Activated naive CD8-positive, alpha-beta T cell treated with anti-CD3 and anti-CD28 coated beads, Interleukin-2, amount 10 ng/mL, durations not matched to agents 7 days and 5 days (primary cell): ENCODE data around the gene EMID1. TPM values are rescaled to one million over a fixed set of nuclear protein-coding genes. Genes with fewer than 3 reads are reported as not detected.
A peak's percentile ranks its signal among the peaks of the same experiment; 100 is the strongest.

ENCODE experiments used
- ATAC-seq: fragments of 150-1000 bp; cut with Tn5 transposase; one replicate; pipeline ENCODE4 v1.10.0; 2021; ENCODE audit warnings: low read depth, moderate library complexity
- POLR2A ChIA-PET: fragments of 350-600 bp; sonication (Branson Sonifier 250); formaldehyde crosslinking; loops from one replicate; lab custom pipeline; 2021; ENCODE audit warnings: antibody characterized with exemption; lab: Charles Lee
- DNase-seq: peaks from one replicate; pipeline ENCODE4 v3.0.0; 2021
- H3K27ac Mint-ChIP-seq: one replicate; pipeline ENCODE4 v1.8.0; 2022; ENCODE audit warnings: mild to moderate bottlenecking, mixed read lengths
- H3K27me3 Mint-ChIP-seq: one replicate; pipeline ENCODE4 v1.8.0; 2022; ENCODE audit warnings: mild to moderate bottlenecking, moderate library complexity, mixed read lengths
- H3K36me3 Mint-ChIP-seq: one replicate; pipeline ENCODE4 v1.8.0; 2021; ENCODE audit warnings: mild to moderate bottlenecking, mixed read lengths
- H3K4me1 Mint-ChIP-seq: one replicate; pipeline ENCODE4 v1.8.0; 2021; ENCODE audit warnings: mixed read lengths
- H3K4me3 Mint-ChIP-seq: one replicate; pipeline ENCODE4 v1.8.0; 2022; ENCODE audit warnings: mild to moderate bottlenecking, moderate library complexity, mixed read lengths
- H3K9me3 Mint-ChIP-seq: one replicate; pipeline ENCODE4 v1.8.0; 2021; ENCODE audit warnings: mixed read lengths
- total RNA-seq, 2 experiments: library from RNA; stranded (reverse); gene quantifications; one replicate each; pipeline ENCODE4 v1.2.3, GENCODE V29; 2021

The EMID1 gene
- total RNA-seq, 2 experiments from 2014 or later: not detected

- Mint-ChIP-seq H3K36me3 (no peaks in the 10 kb centered on the region), H3K27ac (no peak overlapping the region), H3K27me3 (peaks cover 54% of the 10 kb centered on the region), H3K4me3 (no peak overlapping the region), H3K4me1 (peaks cover 23% of the 10 kb centered on the region), H3K9me3 (no peaks in the 10 kb centered on the region)
- POLR2A ChIA-PET: no interaction called here
- ATAC-seq (no peak), DNase-seq (no peak)
These were observed 5.8 kb upstream of the EMID1 start for GRCh38 chr22:29199702-29200400.

GRCh38 chr22:29200901-29201300, 4.8 kb upstream of the EMID1 start:
- Mint-ChIP-seq H3K27me3 (peaks cover 59% of the 10 kb centered on the region), H3K9me3 (no peaks in the 10 kb centered on the region), H3K27ac (no peak overlapping the region), H3K4me3 (no peak overlapping the region), H3K36me3 (no peaks in the 10 kb centered on the region), H3K4me1 (peaks cover 23% of the 10 kb centered on the region)
- no peak for DNase-seq
- ATAC-seq: no peak
- POLR2A ChIA-PET: no interaction called here

GRCh38 chr22:29201782-29202181, 3.9 kb upstream of the EMID1 start:
- DNase-seq (no peak), ATAC-seq (no peak)
- H3K36me3 Mint-ChIP-seq: no peaks in the 10 kb centered on the region
- H3K4me3 Mint-ChIP-seq: no peak overlapping the region
- H3K9me3 Mint-ChIP-seq: no peaks in the 10 kb centered on the region
- no peak overlapping the region for H3K27ac Mint-ChIP-seq
- H3K4me1 Mint-ChIP-seq: peaks cover 23% of the 10 kb centered on the region
- peaks cover 63% of the 10 kb centered on the region for H3K27me3 Mint-ChIP-seq
- POLR2A ChIA-PET: no interaction called here

GRCh38 chr22:29202212-29203192, 3.2 kb upstream of the EMID1 start:
- DNase-seq: peak; percentile 74
- H3K27ac Mint-ChIP-seq: peak overlapping the region; percentile 84
- H3K36me3 Mint-ChIP-seq: no peaks in the 10 kb centered on the region
- POLR2A ChIA-PET: interaction anchor here (0.7 to 1.1 kb wide), 2 partner anchors 22 to 87 kb away, joined by 4 read pairs; no protein-coding TSS in a partner anchor
- H3K9me3 Mint-ChIP-seq: no peaks in the 10 kb centered on the region
- H3K4me3 Mint-ChIP-seq: peak overlapping the region; percentile 68
- peaks cover 64% of the 10 kb centered on the region for H3K27me3 Mint-ChIP-seq
- peaks cover 23% of the 10 kb centered on the region for H3K4me1 Mint-ChIP-seq
- peak; percentile 87 for ATAC-seq

GRCh38 chr22:29203488-29204454, 1.9 kb upstream of the EMID1 start:
- Mint-ChIP-seq H3K36me3 (no peaks in the 10 kb centered on the region), H3K27ac (peak overlapping the region; percentile 72), H3K4me1 (peaks cover 23% of the 10 kb centered on the region), H3K4me3 (peak overlapping the region; percentile 49), H3K27me3 (peaks cover 60% of the 10 kb centered on the region), H3K9me3 (no peaks in the 10 kb centered on the region)
- DNase-seq (no peak), ATAC-seq (no peak)
- POLR2A ChIA-PET: interaction anchor here (0.7 to 1.1 kb wide), 2 partner anchors 21 to 89 kb away, joined by 4 read pairs; no protein-coding TSS in a partner anchor

GRCh38 chr22:29204455-29205183, 1.1 kb upstream of the EMID1 start:
- Mint-ChIP-seq H3K27me3 (peaks cover 57% of the 10 kb centered on the region), H3K27ac (no peak overlapping the region), H3K36me3 (no peaks in the 10 kb centered on the region), H3K9me3 (no peaks in the 10 kb centered on the region), H3K4me3 (no peak overlapping the region), H3K4me1 (peaks cover 23% of the 10 kb centered on the region)
- ATAC-seq (no peak), DNase-seq (no peak)
- POLR2A ChIA-PET: no interaction called here

- POLR2A ChIA-PET: no interaction called here
- H3K4me1 Mint-ChIP-seq: peaks cover 23% of the 10 kb centered on the region
- no peak overlapping the region for H3K27ac Mint-ChIP-seq
- H3K36me3 Mint-ChIP-seq: no peaks in the 10 kb centered on the region
- peaks cover 51% of the 10 kb centered on the region for H3K27me3 Mint-ChIP-seq
- DNase-seq (no peak), ATAC-seq (no peak)
- peak overlapping the region; percentile 22 for H3K4me3 Mint-ChIP-seq
- H3K9me3 Mint-ChIP-seq: no peaks in the 10 kb centered on the region
These were observed 473 bp upstream of the EMID1 start for GRCh38 chr22:29205252-29205593.

- DNase-seq (no peak), ATAC-seq (no peak)
- POLR2A ChIA-PET: no interaction called here
- peaks cover 20% of the 10 kb centered on the region for H3K4me1 Mint-ChIP-seq
- H3K9me3 Mint-ChIP-seq: no peaks in the 10 kb centered on the region
- H3K36me3 Mint-ChIP-seq: no peaks in the 10 kb centered on the region
- H3K27me3 Mint-ChIP-seq: peaks cover 40% of the 10 kb centered on the region
- H3K4me3 Mint-ChIP-seq: peak overlapping the region; percentile 46
- no peak overlapping the region for H3K27ac Mint-ChIP-seq
These were observed 911 bp downstream of the EMID1 start for GRCh38 chr22:29206372-29207242.

GRCh38 chr22:29207243-29207550, 1.5 kb downstream of the EMID1 start:
- no peak for DNase-seq
- Mint-ChIP-seq H3K27ac (no peak overlapping the region), H3K36me3 (no peaks in the 10 kb centered on the region), H3K27me3 (peaks cover 37% of the 10 kb centered on the region), H3K4me3 (no peak overlapping the region), H3K9me3 (no peaks in the 10 kb centered on the region), H3K4me1 (peaks cover 15% of the 10 kb centered on the region)
- POLR2A ChIA-PET: no interaction called here
- ATAC-seq: no peak

- Mint-ChIP-seq H3K4me1 (peaks cover 10% of the 10 kb centered on the region), H3K9me3 (no peaks in the 10 kb centered on the region), H3K36me3 (no peaks in the 10 kb centered on the region), H3K27ac (no peak overlapping the region), H3K27me3 (peaks cover 37% of the 10 kb centered on the region), H3K4me3 (no peak overlapping the region)
- ATAC-seq (no peak), DNase-seq (no peak)
- POLR2A ChIA-PET: interaction anchor here (0.8 kb wide), 1 partner anchor 90 kb away, joined by 3 read pairs; no protein-coding TSS in a partner anchor
These were observed 2.1 kb downstream of the EMID1 start for GRCh38 chr22:29207562-29208501.

GRCh38 chr22:29208502-29208862, 2.8 kb downstream of the EMID1 start:
- no peaks in the 10 kb centered on the region for H3K36me3 Mint-ChIP-seq
- H3K4me1 Mint-ChIP-seq: peaks cover 9% of the 10 kb centered on the region
- no peaks in the 10 kb centered on the region for H3K9me3 Mint-ChIP-seq
- DNase-seq (no peak), ATAC-seq (no peak)
- H3K27me3 Mint-ChIP-seq: peaks cover 42% of the 10 kb centered on the region
- H3K4me3 Mint-ChIP-seq: no peak overlapping the region
- POLR2A ChIA-PET: interaction anchor here (0.8 kb wide), 1 partner anchor 90 kb away, joined by 3 read pairs; no protein-coding TSS in a partner anchor
- no peak overlapping the region for H3K27ac Mint-ChIP-seq
